Amniotic epithelial cell (primary cell): ENCODE results near the gene CWC27.
"Not testable (repeated sequence)": the region's sequence is repeated elsewhere in the genome, so short reads cannot be mapped to it uniquely, and the experiment has no call there.

ENCODE experiments used
- DNase-seq: peaks from one replicate; pipeline ENCODE4 v3.0.0-alpha.2; 2010; ENCODE audit warnings: low read depth

The CWC27 gene

DNA sequence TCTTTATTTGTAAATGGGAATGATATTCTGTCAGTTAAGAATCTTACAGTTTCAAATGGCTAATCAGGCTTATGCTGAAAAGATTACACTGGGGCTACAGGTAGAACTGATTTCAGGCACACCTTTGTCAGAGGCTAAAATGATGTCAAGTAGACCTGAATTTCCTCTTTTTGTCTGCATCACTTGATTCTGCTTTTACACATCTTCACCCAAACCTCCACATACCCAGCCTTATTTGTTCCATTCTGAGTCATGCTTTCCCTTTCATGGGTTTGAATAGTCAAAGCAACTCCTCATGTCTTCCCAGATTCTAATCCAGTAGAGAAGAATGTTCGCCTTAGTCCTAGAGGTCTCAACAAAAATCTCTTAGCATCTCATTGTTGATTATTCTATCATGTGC, 156.4 kb downstream of the CWC27 start:
- no peak for DNase-seq

DNA sequence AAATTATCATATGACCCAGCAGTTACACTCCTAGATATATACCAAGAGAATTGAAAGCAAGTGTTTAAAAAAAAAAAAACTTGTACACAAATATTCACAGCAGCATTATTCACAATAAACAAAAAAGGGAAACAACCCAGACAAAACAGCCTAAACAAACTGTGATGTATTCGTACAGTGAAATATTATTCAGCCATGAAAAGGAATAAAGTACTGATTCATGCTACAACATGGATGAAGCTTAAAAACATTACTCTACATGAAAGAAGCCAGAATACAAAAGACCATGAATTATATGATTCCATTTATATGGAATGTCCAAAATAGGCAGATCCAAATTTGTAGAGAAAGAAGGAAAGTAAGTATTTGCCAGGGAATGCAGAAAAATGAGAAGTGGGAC, 161.1 kb downstream of the CWC27 start:
- no peak for DNase-seq

DNA sequence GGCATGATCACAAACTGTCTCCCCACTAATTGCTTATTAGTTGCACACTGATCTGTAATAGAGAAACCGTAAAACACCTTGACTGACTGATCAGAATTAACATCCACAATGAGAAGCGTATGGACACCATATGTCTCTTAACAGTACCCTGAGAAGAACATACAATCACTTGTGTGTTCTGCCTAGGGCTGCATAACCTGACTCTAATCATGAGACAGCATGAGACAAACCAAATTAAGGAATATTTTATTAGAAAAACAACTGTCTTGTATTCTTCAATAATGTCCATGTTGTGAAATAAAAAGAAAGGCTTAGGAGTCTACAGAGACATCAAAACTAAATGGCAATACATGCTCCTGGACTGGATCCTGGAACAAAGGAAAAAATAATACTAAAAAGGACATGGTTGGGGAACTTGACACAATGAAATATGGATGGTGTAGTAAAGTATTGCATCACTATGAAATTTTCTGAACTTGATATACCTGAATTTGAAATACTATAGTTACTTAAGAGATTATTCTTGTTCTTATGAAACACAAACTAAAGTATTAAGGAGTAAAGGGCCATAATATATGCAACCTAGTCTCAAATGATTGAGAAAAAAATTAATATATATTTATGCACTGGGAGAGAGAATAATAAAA, 162.1 kb downstream of the CWC27 start:
- no peak for DNase-seq

DNA sequence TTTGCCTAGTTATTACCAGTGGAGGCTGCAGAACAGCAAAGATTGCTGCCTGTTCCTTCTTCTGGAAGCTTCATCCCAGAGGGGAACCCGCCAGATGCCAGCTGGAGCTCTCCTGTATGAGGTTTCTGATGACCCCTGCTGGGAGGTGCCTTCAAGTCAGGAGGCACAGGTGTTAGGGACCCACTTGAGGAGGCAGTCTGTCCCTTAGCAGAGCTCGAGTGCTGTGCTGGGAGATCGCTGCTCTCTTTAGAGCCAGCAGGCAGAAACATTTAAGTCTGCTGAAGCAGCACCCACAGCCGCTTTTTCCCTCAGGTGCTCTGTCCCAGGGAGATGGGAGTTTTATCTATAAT, 170.7 kb downstream of the CWC27 start:
- DNase-seq, result not testable (repeated sequence)

DNA sequence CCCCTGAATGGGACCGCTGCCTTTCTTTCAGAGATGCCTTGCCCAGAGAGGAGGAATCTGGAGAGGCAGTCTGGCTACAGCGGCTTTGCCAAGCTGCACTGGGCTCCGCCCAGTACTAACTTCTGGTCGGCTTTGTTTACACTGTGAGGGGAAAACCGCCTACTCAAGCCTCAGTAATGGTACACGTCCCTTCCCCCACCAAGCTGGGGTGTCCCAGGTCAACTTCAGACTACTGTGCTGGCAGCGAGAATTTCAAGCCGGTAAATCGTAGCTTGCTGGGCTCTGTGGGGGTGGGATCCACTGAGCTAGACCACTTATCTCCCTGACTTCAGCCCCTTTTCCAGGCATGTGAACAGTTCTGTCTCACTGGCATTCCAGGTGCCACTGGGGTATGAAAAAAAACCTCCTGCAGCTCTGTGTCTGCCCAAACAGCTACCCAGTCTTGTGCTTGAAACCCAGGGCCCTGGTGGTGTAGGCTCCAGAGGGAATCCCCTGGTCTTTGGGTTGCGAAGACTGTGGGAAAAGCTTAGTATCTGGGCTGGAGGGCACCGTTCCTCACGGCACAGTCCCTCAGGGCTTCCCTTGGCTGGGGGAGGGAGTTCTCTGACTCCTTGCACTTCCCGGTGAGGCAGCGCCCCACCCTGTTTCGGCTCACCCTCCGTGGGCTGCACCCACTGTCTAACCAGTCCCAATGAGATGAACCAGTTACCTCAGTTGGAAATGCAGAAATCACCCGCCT, 171.2 kb downstream of the CWC27 start:
- peak; percentile 80 for DNase-seq

DNA sequence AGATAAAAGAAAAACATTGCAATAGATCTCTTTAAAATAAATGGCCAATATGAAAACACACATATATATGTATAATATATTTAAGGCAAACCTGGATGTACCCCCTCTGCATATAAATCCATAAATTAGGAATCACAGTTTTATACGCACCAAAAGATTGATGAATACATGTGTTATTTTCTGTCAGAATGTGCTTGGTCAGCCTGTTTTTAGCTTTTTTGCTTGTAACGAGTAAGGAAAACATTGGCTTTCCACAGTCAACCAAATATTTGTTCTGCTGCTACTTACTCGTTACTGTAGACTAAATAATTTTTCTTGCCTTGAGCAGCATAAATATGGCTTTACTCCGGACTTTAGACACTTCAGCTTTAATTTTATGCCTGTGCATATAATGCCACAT, 173.7 kb downstream of the CWC27 start:
- no peak for DNase-seq

DNA sequence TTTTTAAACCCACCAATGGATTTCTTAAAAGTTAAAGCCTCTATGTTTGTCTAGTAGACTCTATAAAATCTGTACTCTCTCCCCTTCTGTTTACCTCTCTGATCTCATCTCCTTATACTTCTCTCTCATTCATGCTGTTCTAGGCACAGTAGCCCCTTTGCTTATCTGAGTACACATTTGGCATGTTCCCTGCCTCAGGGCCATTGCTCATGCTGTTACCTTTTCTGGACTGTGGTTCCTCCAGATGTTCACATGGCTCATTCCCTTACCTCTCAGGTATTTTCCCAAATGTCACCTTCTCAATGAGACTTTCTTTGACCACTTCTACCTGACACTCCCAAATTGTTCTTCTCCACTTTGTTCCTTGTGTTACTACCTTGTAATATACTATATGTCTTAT, 176.1 kb downstream of the CWC27 start:
- no peak for DNase-seq

DNA sequence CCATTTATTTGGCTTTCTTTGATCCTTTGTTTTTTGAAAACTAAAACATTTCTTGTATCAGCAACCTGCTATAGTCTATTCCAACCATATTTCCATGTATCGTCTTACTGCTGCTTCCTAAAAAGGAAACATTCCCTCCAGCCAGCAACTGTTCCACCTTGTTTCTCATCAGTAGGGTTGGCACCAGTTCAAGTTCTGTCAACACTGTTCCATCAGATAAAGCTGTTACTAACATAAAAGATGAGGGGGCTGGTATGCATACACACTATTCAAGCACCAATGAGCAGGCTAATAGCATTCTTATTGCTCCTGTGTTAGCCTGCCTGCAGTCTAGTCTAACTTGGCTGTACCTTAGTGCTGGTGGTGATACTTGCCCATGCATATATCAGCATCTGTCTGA, 178.3 kb downstream of the CWC27 start:
- peak; percentile 83 for DNase-seq

DNA sequence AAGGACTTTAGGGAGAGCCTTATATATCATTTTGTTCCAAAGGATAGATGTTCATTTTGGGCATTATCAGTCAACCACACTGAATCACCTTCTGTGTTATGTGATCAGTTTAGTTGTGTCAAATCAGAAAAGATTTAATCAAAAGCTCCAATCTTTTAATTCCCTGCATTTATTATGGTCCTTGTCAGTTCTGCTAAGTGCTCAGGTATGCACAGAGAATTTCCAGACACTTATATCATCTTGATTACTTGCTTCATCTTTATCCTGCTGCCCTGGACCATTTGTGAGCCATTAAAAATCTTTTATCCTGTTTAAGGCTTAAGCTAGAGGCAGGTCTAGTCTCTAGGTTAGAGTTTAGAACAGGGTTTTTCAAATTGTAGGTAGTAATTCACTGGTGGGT, 179.1 kb downstream of the CWC27 start:
- no peak for DNase-seq

DNA sequence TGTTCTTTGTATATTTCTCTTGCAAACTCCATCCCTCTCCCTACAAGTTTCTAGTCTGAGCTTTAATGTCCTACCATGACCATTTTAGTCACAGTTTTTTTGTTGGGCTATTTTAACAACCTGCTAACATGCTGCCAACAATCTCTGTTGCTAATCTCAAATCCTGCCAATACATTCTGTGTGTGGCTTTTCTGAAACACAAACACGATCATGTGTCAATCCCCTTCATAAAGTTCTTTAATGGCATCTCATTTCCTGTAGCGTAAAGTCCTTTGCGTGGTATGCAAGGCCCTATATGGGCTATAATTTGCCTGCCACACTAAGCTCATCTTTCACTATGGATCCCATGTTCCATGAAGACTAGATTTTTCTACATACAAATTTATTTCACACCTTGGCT, 180.6 kb downstream of the CWC27 start:
- no peak for DNase-seq

DNA sequence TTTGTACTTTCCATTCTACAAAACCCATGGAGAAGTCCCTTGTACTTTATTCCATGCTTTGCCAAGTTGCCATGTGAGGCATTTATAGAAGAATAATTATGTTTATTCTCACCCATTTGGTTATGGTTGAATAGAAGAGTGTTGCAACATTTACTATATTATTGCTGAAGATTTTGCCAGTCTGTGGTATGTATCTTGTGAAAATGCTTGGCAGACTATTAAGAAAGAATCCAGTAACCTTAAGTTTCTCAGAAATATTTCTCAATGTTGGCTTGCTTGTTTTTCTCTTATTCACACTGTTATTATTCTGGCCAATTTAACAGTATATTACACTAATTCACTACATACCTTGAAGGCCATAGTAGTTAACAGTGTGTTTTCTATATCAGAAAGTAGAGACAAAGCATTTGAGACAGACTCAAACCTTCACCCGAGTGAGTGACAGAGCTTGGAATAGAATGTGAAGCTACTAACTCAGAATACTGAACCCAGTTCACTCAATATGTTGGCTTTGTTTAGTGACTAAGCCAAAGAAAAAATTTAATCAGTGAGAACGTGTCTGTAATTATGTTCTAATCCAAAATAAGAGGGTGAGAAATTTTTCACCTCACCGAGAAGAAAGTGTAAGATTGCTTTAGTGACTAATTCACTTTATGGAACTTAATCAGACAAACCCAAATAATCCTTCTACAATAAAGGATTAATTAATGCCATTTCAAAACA, 184.4 kb downstream of the CWC27 start:
- peak; percentile 54 for DNase-seq

DNA sequence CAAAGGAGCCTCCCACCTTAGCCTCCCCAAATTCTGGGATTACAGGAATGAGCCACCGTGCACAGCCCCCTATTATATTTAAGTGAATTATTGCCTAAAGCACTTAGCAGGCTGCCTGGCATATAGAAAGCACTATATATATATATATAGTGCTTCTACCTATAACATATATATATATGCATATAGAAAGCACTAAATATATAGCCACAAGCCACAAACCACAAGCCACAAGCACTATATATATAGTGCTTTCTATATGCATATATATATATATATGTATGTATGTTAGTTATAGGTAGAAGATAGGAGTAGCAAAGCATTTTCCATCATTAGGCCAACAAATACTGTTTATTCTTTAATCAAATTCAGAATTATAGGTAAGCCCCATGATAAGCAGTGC, 185.8 kb downstream of the CWC27 start:
- no peak for DNase-seq

DNA sequence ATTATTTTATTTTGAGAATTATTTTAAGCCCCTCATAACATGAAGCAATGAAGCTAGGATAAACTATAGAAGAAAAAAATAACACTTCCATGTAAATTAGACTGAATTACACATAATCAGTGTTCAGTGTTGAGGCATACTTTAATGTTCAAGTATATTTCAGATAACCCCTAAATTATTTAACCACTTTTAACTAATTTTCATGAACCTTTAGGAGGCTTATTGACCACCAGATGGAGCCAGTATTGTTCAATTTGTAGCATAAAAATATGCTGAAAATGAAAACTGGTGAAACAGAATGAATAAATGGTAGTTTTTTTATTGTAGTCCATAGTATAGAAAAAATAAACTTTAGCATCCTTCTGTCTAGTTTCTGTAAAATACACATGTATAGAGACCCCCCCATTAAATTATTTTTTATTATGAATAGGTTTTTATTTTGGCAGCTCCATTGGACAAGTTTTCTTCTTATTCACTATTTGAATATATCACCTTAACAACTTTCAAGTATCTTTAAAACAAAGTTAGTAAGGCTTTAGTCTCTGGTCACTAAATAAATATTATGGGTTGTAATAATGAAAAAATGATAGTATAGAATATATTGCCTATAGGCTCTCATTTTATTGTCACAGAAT, 190.1 kb downstream of the CWC27 start:
- DNase-seq, result peak; percentile 59

DNA sequence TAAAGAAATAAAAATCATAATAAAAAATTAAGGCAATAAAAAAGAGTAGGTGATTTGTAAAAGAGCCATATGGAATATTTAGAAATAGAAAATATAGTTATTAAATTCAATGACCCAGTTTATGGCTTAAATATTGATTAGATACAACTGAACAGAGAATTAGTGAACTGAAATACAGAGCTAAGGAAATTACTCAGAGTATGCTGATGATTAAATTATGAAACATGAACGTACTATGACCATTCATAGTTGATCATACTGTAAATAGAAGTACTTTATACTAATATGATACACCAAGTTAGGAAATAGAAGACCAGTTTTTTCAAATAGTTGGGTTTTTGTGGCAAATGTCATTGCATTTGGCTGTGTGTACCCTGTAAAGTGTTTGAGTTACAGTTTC, 194.5 kb downstream of the CWC27 start:
- no peak for DNase-seq

DNA sequence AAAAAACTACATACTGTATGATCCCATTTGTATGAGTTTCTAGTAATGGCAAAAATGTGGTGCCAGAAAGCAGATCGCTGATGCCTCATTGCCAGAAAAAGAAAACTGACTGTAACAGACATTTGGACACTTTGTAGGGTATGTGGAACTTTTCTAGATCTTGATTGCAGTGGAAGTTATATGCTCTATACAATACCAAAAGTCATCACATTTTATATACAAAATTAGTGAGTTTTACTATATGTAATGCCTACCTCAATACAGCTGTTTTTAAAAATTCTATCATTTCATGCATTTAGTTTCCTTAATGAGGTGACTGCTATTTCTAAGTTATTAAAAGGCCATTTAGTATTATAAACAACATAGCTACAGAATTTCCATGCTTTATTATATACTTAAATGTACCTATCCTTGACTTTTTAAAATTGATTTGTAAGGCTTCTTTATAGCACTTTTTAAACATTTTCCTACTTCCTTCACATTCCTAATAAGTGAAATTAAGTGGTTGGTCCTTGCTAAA, 199.9 kb downstream of the CWC27 start:
- DNase-seq, result no peak

DNA sequence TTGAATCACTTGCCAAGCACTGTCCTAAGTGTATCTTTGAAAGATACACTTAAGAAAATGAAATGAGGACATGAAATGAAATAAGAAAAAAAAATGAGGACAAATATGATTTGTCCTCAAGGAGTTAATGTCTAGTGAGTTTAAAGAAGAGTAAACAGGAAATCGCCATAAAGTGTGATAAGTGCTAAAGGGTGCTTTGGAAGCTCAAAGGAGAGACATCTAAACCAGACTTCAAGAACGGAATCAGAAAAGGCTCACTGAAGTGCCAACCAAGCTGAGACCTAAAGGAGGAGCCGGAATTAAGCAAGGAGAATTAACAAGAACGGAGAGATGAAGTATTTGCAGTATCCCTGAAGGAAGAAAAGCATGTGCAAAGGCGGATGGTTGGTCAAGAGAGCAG, 200.8 kb downstream of the CWC27 start:
- no peak for DNase-seq

DNA sequence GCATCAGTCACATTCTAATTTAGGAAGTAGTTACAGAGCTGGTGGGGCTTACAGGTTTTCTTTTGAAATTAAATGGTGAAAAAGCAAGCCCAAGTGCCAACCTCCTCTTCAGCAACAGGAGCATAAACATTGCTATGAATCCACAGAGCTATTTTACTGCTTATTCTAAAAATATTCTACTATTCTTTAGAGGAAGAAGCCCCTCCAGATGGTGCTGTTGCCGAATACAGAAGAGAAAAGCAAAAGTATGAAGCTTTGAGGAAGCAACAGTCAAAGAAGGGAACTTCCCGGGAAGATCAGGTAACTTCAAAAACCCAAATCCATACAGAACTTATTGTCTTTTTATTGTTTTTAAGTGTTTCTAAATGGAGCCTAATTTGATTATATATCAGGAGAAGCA, 202.8 kb downstream of the CWC27 start:
- peak; percentile 45 for DNase-seq

DNA sequence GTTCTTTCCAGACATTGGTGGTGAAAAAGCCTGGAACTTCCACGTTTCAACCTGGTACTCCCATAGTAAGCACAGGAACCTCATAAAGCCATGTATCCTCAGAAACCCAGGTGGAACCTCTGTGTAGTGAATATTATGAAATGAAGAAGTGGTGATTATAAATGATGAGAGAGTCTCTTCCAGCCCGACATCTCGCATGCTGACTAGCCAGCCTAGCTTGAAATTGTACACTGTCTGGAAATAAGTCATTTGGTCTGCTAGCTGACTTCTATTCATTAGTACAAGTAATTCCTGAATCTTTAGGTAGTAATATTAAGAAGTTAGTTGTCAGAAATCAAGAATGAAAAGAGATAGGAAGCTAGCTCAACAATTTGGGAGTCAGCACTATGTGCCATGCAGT, 203.3 kb downstream of the CWC27 start:
- no peak for DNase-seq

DNA sequence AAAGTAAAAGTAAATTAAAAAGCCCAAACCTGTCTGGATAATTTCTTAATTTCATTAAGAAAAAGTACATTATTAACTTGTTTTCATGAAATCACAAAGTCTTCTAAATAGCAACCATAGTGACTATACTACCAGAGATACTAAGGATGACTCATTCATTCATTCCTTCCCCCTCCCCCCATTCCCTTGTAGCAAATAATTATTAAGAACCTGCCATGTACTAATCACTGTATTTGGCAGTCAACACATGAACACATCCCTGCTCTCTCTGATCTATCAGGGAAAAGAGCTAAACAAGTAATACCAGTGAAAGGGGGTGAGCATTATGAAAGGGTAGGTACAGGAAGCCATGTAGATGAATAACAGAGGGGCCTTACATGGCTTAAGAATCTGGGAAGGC, 203.9 kb downstream of the CWC27 start:
- peak; percentile 52 for DNase-seq

DNA sequence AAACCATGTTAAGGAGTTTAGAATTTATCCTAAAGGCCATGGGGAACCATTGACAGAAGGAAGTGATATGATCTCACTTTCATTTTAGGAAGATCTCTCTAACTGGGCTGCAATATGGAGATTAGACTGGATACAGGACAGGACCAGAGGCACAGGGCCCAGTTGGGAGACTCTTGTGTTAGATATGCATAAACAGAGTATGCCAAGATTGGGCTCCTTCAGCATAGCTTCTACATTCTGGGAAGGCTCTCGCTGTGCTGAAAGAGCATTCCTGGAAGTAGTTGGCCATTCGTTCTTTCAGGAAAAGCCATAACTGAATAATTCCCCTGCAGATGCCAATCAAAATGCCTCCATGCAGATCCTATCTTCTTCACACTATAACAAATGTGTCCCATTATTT, 204.5 kb downstream of the CWC27 start:
- DNase-seq, result no peak

DNA sequence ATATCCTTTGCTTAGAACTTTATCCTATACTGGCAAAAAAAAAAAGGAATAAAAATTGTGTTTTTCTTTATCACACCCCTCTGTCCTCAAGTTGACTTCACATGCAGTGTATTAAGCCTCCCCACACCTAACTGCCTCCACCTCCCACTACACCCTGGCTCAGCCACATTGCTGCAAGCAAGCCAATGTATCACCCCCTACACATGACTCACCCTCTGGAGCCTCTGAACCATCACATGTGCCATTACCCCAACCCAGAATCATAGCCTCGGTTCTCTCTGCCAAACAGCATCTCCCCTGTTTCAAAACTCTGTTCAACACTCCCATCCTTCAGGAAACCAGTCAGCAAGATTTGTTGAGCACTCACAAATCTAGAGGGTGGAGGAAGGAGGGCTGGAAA, 209.0 kb downstream of the CWC27 start:
- peak; percentile 94 for DNase-seq

DNA sequence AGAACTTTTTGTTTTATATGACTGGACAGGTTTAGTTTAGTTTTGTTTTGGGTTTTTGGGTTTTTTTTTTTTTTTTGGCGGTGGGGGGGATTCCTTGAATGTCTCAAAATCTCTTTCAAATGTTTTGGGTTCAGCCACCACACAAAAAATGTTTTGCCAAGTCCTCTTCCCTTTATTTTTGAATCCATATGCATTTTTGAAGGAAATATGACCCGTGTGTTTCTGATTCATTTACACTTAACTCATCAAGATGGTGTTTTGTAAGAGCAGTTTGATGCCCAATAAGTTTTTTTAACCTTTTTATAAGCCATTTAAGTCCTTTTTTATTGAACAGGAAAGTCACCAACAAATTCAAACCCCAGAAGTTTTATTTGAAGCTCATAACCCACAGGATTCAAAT, 209.8 kb downstream of the CWC27 start:
- no peak for DNase-seq

DNA sequence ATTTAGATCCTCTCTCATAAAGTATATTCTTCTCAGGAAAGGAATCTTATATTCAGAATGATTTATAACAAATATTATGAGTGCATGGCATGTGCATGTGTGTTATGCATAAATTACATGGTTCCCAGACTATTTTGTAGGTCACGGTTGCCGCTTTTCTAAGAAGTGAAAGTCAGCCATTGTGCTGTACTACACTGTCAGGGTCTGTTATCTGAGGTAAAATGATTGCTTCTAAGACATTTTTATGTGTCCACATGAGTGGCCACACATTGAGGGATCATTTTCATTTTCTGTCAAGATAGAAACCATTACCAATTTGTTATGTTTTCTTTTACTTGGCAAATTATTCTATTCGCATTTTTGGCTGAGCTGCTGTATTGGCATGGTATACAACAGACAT, 210.8 kb downstream of the CWC27 start:
- DNase-seq, result no peak
